ENCODE measurements around the gene GABRB2.

DNA sequence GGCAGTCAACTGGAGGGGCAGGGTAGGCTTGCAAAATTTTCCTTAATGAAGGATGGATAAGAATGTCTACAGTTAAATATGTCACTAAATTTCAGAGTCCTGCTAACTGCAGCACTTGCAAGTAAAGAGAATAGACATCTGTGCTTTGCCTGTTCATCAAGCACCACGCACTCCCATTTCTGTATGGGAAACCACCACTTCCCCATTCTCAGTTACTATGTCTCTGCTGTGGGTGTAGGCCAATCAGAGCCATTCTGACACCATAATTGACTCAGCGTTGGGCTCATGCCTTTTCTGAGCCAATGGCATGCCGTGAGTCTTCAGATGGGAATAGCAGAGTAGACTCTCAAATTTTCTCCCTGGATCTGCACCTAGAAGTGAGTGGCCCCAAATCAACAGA, 247.5 kb downstream of the GABRB2 start:
- TF ChIP-seq, protein P1, sequence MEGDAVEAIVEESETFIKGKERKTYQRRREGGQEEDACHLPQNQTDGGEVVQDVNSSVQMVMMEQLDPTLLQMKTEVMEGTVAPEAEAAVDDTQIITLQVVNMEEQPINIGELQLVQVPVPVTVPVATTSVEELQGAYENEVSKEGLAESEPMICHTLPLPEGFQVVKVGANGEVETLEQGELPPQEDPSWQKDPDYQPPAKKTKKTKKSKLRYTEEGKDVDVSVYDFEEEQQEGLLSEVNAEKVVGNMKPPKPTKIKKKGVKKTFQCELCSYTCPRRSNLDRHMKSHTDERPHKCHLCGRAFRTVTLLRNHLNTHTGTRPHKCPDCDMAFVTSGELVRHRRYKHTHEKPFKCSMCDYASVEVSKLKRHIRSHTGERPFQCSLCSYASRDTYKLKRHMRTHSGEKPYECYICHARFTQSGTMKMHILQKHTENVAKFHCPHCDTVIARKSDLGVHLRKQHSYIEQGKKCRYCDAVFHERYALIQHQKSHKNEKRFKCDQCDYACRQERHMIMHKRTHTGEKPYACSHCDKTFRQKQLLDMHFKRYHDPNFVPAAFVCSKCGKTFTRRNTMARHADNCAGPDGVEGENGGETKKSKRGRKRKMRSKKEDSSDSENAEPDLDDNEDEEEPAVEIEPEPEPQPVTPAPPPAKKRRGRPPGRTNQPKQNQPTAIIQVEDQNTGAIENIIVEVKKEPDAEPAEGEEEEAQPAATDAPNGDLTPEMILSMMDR (IDR thresholded peaks at IDR 0.05) = no peak
- no peak for TF ChIP-seq POLR2A (IDR thresholded peaks at IDR 0.05)

Data from adrenal gland (tissue), 5 donors.